OCI-LY7 (cell line): ENCODE data around the gene AZU1.

Source experiments
- EZH2phosphoT487 ChIP-seq: fragments of 200-600 bp; sonication (generic); IDR thresholded peaks from 2 replicates; pipeline ENCODE4 v1.6.1; 2018; ENCODE audit warnings: low read depth, borderline replicate concordance, mild to moderate bottlenecking, mixed run types, antibody characterized with exemption, low read length, moderate library complexity, mixed read lengths
- TF ChIP-seq, protein P1 (sequence below): fragments of 200-600 bp; sonication (generic); conservative IDR thresholded peaks from 2 replicates; pipeline ENCODE4 v1.5.1; 2014; ENCODE audit warnings: mild to moderate bottlenecking, antibody characterized with exemption, low read length, moderate library complexity, mixed read lengths

DNA sequence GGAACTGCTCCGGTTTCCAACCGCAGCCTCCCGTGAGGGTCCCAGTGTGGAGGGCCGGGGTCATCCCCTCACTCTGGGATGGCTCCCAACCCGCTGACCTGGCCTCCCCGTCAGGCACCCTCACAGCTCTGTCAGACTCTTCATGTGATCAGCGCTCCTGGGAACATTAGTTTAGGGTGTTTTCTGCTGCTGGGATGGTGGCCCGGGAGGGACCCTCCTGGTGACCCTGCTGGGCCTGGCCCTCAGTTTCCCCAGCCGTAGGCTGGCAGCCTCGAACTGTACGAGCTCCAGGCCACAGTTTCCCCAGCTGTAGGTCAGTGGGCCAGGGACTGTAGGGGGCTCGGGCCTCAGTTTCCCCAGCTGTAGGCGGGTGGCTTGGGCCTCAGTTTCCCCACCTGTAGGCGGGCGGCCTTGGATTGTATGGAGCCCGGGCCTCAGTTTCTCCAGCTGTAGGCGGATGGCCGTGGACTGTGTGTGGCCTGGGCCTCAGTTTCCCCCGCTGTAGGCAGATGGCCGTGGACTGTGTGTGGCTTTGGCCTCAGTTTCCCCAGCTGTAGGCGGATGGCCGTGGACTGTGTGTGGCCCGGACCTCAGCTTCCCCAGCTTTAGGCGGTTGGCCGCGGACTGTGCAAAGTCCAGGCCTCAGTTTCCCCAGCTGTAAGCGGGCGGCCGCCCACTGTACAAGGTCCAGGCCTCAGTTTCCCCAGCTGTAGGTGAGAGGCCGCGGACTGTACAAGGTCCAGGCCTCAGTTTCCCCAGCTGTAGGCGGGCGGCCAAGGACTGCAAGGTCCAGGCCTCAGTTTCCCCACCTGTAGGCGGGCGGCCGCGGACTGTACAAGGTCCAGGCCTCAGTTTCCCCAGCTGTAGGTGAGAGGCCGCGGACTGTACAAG, 31.7 kb upstream of the AZU1 start:
- TF ChIP-seq, protein P1, sequence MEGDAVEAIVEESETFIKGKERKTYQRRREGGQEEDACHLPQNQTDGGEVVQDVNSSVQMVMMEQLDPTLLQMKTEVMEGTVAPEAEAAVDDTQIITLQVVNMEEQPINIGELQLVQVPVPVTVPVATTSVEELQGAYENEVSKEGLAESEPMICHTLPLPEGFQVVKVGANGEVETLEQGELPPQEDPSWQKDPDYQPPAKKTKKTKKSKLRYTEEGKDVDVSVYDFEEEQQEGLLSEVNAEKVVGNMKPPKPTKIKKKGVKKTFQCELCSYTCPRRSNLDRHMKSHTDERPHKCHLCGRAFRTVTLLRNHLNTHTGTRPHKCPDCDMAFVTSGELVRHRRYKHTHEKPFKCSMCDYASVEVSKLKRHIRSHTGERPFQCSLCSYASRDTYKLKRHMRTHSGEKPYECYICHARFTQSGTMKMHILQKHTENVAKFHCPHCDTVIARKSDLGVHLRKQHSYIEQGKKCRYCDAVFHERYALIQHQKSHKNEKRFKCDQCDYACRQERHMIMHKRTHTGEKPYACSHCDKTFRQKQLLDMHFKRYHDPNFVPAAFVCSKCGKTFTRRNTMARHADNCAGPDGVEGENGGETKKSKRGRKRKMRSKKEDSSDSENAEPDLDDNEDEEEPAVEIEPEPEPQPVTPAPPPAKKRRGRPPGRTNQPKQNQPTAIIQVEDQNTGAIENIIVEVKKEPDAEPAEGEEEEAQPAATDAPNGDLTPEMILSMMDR = no peak
- no peak for TF ChIP-seq EZH2phosphoT487
